ENCODE results near the gene THADA.

THADA gene

DNA sequence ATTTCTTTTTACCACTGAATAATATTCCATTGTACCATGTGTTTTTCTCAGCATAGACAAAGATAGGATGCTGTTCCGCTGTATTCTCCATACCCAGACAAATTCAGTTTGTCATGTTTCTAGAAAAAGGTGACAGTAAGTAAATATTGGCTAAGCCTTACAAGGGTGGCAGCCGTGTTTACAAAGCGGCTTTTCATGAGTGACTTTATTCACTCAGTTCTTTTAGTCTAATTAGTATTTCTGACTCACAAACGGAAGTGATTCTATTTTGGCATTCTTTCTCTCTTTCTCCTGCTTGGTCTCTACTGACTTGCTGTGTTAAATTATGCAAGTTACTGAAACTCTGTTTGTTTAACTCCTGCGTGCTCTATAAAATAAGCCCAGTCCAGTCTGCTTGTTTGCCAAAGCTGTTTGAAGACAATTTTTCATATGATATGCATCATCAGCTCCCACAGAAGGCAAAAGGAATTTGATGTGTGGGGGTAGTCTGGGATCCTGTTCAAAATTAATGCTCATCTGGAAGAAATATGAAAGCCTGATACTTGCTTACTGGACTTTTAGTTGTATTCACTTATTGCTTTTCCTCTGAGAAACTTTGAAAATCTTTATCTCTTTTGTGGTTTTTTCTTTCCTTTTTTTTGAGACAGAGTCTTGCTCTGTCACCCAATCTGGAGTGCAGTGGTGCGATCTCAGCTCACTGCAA, 38.9 kb upstream of the THADA start (continued):
- TF ChIP-seq PRDM6 (tag by site-specific recombination; IDR thresholded peaks at IDR 0.05) (peak; percentile 97), ZNF433 (tag by site-specific recombination; IDR thresholded peaks at IDR 0.05; ENCODE audit: low read depth) (no peak), KLF16 (tag by site-specific recombination; IDR thresholded peaks at IDR 0.05) (no peak), ZBTB8A (tag by site-specific recombination; IDR thresholded peaks at IDR 0.05) (no peak), ZNF214 (tag by site-specific recombination; IDR thresholded peaks at IDR 0.05; ENCODE audit: borderline replicate concordance) (no peak), ZSCAN18 (tag by site-specific recombination; IDR thresholded peaks at IDR 0.05) (no peak), KLF17 (tag by site-specific recombination; IDR thresholded peaks at IDR 0.05) (peak; percentile 64), ZEB2 (tag by site-specific recombination; IDR thresholded peaks at IDR 0.05) (peak; percentile 87), ZNF211 (tag by site-specific recombination; IDR thresholded peaks at IDR 0.05; ENCODE audit: low read depth) (no peak), WT1 (tag by site-specific recombination; IDR thresholded peaks at IDR 0.05) (peak; percentile 77), ZNF16 (tag by site-specific recombination; IDR thresholded peaks at IDR 0.05; ENCODE audit: low read depth) (no peak), ZNF544 (tag by site-specific recombination; IDR thresholded peaks at IDR 0.05) (no peak), IKZF3 (tag by site-specific recombination; IDR thresholded peaks at IDR 0.05) (peak; percentile 70), ZNF202 (tag by site-specific recombination; IDR thresholded peaks at IDR 0.05; ENCODE audit: borderline replicate concordance) (no peak), GLIS1 (tag by site-specific recombination; IDR thresholded peaks at IDR 0.05) (peak; percentile 95), ZNF114 (tag by site-specific recombination; IDR thresholded peaks at IDR 0.05) (no peak)
- TF ChIP-seq, protein P1, sequence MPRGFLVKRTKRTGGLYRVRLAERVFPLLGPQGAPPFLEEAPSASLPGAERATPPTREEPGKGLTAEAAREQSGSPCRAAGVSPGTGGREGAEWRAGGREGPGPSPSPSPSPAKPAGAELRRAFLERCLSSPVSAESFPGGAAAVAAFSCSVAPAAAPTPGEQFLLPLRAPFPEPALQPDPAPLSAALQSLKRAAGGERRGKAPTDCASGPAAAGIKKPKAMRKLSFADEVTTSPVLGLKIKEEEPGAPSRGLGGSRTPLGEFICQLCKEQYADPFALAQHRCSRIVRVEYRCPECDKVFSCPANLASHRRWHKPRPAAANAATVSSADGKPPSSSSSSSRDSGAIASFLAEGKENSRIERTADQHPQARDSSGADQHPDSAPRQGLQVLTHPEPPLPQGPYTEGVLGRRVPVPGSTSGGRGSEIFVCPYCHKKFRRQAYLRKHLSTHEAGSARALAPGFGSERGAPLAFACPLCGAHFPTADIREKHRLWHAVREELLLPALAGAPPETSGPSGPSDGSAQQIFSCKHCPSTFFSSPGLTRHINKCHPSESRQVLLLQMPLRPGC (tag by site-specific recombination; IDR thresholded peaks at IDR 0.05): peak; percentile 91

DNA sequence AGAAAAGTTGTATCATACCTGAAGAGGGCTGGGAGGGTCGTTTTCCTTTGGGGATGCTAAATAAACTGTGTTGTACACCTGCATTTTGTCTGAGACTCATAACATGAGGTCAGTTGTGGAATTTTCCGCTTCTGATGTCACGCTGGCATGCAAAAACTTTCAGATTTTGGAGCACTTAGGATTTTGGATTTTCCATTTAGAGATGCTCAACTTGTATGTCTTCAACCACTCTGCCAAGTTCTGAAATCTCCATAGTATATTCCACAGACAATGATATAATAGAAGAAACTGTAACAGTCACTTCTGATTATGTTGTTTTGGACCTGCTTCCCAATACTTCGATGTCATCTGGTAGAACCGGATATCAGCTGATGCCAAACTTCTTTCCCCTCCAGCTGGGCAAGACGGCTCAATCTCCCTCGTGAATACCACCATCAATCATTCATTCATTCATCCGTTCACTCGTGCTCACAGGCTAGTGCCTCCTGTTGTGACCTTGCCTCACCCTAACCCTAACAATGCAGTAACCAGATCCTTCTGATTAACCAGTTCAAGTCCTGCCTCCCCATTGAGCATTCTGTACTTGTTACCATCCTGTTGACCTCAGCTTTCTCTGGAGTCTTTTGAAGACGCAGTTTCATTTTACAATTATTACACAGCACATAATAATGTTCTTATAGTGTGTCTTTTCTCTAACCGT, 35.9 kb upstream of the THADA start:
- H3K4me3 ChIP-seq (ENCODE audit: low read depth, low read length): no peak overlapping the region
- CTCF ChIA-PET: interaction anchor here (1.6 kb wide), 1 partner anchor 8 kb away, joined by 7 read pairs; no protein-coding TSS in a partner anchor

More for the DNA sequence above, 35.9 kb upstream of the THADA start:
- no peak overlapping the region for H3K27ac ChIP-seq (ENCODE audit: extremely low read depth, low read depth, low read length)
- POLR2A ChIA-PET: no interaction called here
- TF ChIP-seq ZNF26 (tag by site-specific recombination; IDR thresholded peaks at IDR 0.05) (no peak), GLI2 (tag by site-specific recombination; IDR thresholded peaks at IDR 0.05; ENCODE audit: borderline replicate concordance, low read depth) (no peak), ZNF114 (tag by site-specific recombination; IDR thresholded peaks at IDR 0.05) (no peak), ZEB2 (tag by site-specific recombination; IDR thresholded peaks at IDR 0.05) (no peak), ZNF24 (tag by site-specific recombination; IDR thresholded peaks at IDR 0.05) (peak; percentile 47; the same call in 1 of the 2 replicates)
- no peaks in the 10 kb centered on the region for H3K9me3 ChIP-seq (ENCODE audit: control insufficient read depth, insufficient read depth, low read depth, low read length)
- H3K4me1 ChIP-seq (ENCODE audit: control insufficient read depth, insufficient read depth, low read length): no peaks in the 10 kb centered on the region
- H3K36me3 ChIP-seq (ENCODE audit: control insufficient read depth in 2 of 2, insufficient read depth in 1 of 2, low read length in 2 of 2): no peaks in the 10 kb centered on the region

Measured in HEK293 (cell line).